Renal pelvis (tissue), 4 donors: ENCODE results near the gene MYRF. TPM values are rescaled to one million over a fixed set of nuclear protein-coding genes. Genes with fewer than 3 reads are reported as not detected.
A peak's percentile ranks its signal among the peaks of the same experiment; 100 is the strongest.

ENCODE experiments used
- DNase-seq: peaks from one replicate; pipeline ENCODE4 v3.0.0-alpha.2; 2013
- polyA plus RNA-seq, 3 donors: library from polyadenylated mRNA; unstranded; fragments of 120-200 nt; gene quantifications; one replicate each; pipeline ENCODE4 v1.2.1, GENCODE V29; 2013; ENCODE audit not compliant: insufficient read length in 3 of 3

MYRF gene
- polyA plus RNA-seq, 3 donors, result 23.7 to 30.0 (median 28.2) TPM

DNA sequence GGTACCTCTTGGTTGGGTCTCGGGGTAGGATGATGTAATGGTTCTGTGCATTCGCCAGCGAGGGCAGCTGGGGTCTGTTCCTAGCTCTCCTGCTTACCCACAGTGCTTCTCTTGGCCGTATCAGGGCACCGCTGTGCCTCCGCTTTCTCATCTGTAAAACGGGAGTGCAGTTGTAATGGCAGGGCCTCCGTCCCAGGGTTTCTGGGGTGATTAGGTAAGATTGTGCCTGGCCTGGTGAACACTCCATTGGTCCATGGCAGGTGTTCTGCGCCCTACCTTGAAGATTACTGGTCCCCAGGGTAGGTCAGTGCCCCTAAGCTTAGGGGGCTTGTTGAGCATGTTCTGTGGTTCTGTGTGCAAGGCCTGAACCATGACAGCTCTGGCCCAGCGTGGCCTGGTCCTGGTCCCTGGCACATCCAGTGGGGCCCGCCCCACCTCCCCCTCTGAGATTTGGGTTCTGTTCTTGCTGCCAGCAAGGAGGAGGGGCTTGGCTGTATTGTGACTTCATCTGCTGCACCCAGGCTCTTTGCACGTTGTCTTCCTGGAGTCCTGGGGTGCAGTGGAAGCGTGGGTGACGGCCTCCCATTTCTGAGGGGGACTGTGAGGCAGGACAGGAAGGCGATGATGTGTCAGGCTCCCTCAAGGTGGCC lies 4.9 kb downstream of the MYRF start:
- no peak for DNase-seq

- no peak for DNase-seq
Measured at GRCh38 chr11:61760946-61761345, 8.5 kb downstream of the MYRF start.

DNA sequence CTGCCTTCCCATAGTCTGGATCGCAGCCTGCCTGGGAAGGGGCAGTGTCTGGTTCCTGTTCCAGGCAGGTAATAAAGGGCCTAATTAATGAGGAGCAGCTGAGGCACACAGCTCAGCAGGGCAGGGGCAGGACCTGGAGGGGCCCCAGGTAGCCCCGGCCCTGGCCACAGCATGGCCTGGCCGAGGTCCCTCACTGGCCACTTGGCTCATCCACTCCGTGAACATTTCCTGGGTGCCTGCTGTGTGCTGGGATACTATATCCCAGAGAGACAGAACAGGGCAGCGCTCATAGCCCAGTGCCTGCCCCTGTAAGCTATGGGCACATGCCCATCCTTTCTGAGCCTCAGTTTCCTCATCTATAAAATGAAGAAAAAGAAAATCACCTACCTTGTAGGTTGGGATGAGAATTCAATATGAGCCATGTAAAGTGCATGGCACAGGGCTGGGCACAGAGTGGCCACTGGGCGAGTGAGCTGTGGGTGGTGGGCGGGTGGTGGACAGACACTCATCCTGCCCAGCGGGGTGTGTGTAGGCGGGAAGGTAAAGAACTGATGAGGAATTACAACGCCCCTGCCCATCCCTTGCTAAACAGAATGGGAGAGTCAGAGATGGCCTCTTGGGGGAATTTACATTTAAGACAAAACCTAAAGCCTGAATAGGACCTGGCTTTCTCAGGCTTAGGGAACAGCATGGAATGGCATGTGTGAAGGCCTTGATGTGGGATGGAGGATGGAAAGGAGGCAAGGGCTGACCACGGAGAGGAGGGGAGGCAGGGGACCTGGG lies 9.2 kb downstream of the MYRF start:
- no peak for DNase-seq

GRCh38 chr11:61762223-61762615 lies 9.8 kb downstream of the MYRF start:
- DNase-seq, result no peak

DNA sequence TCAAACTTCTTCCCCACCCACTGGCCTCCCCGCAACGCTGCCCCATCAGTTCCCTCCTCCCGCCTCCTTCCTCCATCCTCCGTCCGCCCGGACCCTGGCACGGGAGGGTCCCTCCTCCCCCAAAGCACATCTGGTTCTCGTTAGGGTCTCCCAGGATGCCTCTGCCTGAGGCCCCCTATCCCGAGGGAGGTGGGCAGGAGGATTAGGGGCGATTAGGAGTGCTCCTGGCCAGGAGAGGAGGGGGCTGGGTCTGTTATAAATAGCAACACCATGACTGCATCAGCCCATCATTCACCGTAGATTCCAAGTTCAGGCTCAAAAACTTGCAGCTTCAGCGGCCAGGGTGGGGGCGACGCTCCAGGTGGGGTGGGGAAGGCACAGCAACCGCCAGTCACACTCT lies 10.4 kb downstream of the MYRF start:
- DNase-seq, result no peak

GRCh38 chr11:61763930-61764605 lies 11.6 kb downstream of the MYRF start:
- no peak for DNase-seq

DNA sequence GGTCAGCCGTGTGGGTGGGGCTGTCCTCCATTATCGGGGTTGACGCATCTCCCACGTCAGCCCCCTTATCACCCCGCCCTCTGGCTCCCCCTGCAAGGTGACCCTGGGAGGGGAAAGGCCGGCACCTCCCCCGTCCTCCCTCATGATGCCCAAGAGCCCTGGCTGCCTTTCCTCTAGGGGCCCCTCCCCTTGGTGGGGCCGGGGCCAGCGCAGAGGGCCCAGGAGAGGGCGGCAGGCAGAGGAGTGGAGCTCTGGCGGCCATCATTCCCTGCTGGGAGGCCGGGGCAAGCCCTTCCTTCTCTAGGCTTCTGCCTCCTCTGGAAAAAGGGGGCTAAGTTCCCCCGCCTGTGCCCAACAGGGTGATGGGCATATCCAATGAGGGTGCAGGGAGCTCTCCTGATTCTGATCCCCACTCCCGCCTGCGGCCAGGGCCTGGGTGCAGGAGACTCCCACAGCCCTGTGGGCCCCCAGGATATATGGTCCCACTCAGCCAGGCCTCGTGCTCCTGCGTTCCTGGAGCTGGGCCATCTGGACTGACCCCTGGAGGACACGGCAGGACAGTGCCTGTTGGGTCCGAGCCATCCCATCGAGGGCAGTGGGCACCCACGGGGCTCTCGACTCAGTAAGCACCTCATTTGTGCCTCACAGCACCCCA lies 12.3 kb downstream of the MYRF start:
- DNase-seq, result no peak

GRCh38 chr11:61765550-61766253 lies 13.3 kb downstream of the MYRF start:
- no peak for DNase-seq

DNA sequence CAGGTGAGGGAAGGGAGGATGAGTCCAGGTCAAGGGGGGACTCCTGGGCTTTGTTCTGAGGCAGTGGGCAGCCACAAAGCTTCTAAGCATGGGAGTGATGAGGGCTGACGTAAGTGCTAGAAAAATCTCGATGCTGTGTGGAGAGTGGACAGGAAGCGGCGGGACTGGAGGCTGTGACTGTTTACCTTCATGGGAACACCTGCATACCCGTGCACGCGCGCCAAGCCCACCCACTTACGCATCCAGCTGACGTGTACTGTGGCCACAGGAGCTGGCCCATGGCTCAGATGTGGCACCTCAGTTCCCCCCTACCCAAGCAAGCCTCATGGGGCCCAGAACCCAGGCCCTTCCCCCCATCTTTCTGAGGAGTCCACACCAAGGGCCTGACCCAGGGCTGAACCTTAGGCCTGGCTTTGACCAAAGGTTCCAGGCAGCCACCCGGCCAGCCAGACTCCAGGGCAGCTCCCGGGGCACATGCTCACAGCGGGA lies 14.0 kb downstream of the MYRF start:
- DNase-seq, result no peak

GRCh38 chr11:61768376-61769076 lies 16.1 kb downstream of the MYRF start:
- DNase-seq, result no peak

DNA sequence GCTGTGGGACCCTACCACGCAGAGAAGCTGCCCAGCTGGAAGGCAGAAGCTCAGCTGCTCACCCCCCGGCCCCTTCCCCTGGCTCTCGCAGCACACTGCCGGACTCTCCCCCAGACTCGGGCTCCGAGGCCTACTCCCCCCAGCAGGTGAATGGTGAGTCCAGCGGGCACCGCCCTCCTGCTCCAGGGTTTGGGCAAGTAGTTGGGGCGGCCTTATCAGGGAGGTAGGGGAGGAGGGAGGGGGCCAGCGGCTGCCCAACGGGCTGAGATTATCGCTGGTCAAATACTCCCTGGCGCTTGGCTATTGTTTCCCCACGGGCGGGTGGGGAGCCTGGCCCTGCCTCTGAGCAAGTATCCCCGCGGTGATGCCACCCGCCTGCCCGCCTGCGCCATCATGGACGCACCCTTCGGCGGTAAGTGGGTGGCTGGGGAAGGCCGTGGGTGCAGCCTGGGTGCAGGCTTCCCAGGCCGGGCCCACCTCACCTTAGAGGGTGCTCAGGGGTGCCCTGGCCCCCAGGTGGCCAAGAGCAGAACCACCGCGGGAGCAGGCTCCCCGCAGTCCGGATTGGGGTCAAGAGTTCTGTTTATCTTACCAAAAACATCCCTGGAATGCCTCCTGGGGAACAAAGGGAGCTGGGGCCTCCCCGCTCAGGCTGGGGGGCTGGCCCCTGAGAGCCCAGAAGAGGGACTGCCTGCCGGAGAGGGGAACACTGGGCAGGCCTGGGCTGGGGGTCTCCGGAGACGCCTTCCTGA lies 16.9 kb downstream of the MYRF start:
- no peak for DNase-seq

DNA sequence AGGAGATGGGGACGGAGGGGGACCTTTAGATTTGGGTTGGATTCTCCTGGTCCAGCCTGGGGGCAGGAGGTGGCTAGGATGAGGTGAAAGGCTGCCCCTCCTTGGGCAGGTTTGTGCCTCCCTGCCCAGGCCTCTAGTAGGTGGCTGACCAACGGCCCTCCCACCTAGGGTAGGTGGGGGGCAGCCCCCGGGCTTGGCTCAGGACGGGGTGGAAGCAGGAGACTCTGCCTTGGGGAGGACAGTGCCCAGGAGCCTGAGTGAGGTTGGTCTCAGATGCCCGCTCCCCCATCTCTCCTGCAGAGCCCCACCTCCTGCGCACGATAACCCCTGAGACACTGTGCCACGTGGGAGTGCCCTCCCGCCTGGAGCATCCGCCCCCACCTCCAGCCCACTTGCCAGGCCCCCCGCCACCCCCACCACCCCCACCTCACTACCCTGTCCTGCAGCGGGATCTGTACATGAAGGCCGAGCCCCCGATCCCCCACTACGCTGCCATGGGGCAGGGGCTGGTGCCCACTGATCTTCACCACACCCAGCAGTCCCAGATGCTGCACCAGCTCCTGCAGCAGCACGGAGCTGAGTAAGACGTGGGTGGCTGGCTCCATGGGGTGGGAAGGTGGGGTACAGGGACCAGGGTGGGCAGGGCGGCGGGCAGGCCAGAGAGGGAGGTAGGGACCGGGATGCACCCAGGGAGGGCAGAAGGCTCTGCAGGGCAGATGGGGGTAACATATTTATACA lies 17.7 kb downstream of the MYRF start:
- DNase-seq, result no peak

- DNase-seq, result no peak
Measured at GRCh38 chr11:61771195-61771894, 18.9 kb downstream of the MYRF start.

DNA sequence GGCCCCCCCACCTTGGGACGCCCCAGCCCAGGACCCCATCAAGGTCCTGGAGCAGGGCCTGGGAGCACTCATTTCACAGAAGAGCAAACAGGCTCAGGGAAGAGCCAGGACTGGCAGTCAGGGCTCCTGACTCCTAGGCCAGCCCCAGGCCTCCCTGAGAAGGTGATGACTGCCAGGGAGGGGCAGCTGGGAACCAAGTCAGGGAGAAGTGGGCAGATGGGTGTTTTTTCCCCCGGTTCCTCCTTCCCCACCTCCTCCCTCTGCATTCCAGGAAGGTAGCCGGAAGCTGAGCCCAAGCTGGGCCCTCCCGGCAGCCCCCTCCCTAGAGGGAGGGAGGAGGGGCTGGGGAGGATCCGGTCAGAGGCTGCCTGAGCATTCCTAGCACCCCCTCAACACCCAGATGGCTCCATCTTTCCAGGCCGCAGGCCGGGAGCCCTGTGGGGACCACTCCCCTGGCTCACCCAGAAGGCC lies 19.6 kb downstream of the MYRF start:
- peak; percentile 80 for DNase-seq

DNA sequence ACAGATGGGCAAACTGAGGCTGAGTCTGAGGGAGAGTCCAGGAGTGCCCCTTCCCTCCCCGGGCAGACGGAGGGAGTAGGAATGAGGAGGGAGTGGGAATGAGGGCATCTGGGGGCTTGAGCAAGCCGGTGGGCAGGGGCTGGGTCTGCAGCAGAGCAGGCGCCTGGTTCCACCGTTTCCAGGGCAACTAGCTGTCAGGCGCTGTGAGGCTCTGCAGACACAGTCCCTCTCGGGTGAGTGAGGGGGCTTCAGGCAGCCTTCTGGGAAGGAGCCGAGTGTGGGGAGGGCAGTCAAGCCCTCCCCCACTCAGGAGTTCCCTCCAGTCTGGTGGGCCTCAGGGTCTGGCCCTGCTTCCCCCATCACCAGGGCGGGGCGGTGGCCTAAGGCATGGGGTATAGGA lies 20.9 kb downstream of the MYRF start:
- no peak for DNase-seq

- no peak for DNase-seq
Measured at GRCh38 chr11:61773809-61774208, 21.4 kb downstream of the MYRF start.

DNA sequence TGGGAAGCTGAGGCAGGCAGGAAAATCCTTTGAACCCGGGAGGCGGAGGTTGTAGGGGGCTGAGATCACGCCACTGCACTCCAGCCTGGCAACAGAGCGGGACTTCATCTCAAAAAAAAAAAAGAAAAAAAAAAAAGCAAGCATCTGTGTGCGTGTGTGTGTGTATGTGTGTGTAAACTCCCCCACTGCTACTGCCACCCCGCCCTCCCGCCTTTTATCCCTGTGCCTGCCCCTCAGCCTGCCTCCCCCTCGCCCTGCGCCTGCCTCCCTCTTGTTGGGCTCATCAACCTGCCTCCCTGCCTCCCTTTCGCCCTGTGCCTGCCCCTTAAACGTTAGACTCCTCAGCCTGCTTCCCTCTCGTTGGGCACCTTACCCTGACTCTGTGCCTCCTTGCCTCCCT lies 22.0 kb downstream of the MYRF start:
- no peak for DNase-seq

GRCh38 chr11:61775106-61775505 lies 22.7 kb downstream of the MYRF start:
- no peak for DNase-seq
